H1 (cell line): ENCODE data around the gene SUPT4H1. TPM values are rescaled to one million over a fixed set of nuclear protein-coding genes. Genes with fewer than 3 reads are reported as not detected.

Experiments
- CHD7 ChIP-seq: fragments of 300-600 bp; sonication (generic); IDR thresholded peaks from 2 replicates; pipeline ENCODE4 v1.7.1; 2012; ENCODE audit warnings: low read length, moderate library complexity, mild to moderate bottlenecking, inconsistent platforms; ENCODE audit not compliant: insufficient replicate concordance
- EGR1 ChIP-seq: IDR thresholded peaks from 2 replicates; pipeline ENCODE4 v1.6.1; 2011; ENCODE audit warnings: low read depth, low read length, borderline replicate concordance
- NANOG ChIP-seq: IDR thresholded peaks from 2 replicates; pipeline ENCODE4 v1.6.1; 2011; ENCODE audit warnings: low read length, low read depth, mild to moderate bottlenecking, inconsistent platforms; ENCODE audit not compliant: insufficient read depth, poor library complexity, severe bottlenecking
- TAF1 ChIP-seq: IDR thresholded peaks from 2 replicates; pipeline ENCODE4 v1.6.1; 2011; ENCODE audit warnings: mild to moderate bottlenecking, low read depth, low read length
- TEAD4 ChIP-seq: IDR thresholded peaks from 2 replicates; pipeline ENCODE4 v1.6.1; 2012; ENCODE audit warnings: low read depth, low read length, inconsistent platforms, mixed read lengths
- polyA plus RNA-seq, 7 experiments: library from polyadenylated mRNA; depleted of rRNA in 3 of 7; stranded (reverse) in 5 of 7; unstranded in 2 of 7; fragments of >200 nt in 5 of 7; fragments of 200-250 nt in 2 of 7; gene quantifications; 1 replicate in 5 of 7; 2 replicates in 1 of 7; 4 replicates in 1 of 7; pipeline versions ENCODE4 v1.2.1 to v1.2.3, GENCODE V29; 2011 to 2013; ENCODE audit warnings: missing spikeins in 2 of 7, mixed read lengths in 2 of 7
- total RNA-seq: library from RNA; stranded (reverse); fragmentation: NEBNext Ultra II Directional; extraction: Animal tissue kit (Norgen Biotek cat#: 25700); gene quantifications from 2 replicates; pipeline ENCODE4 v1.2.1, GENCODE V29; 2021

SUPT4H1 gene
- total and polyA plus RNA-seq, 2 of the 8 experiments (the other 6 are each of a cell fraction or from before 2014, with no cell fraction given) = 112 to 143 TPM

DNA sequence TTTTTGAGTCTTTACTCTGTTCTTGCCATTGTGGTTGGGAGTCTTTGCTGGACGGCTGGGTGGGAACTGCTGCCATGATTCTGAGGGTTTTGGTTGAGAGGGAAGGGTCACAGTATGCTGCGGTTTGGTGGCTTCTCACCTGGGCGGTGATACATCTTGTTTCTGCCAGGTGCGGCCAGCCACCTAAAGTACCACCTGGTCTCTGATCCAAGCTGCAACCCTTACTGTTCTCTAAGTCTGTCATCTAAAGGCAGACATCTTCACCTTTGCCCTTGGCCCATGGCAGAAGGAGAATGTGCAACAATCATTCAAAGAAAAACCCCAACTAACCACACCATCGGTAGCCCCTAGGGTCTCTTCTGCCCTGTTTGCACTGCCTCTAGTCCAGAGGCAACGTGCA lies 51.7 kb downstream of the SUPT4H1 start (continued):
- TF ChIP-seq CHD7 (no peak), NANOG (no peak), EGR1 (no peak), TAF1 (no peak), TEAD4 (no peak)
